GM19372 (cell line): ENCODE data around the gene KLF17.
"Not testable (repeated sequence)": the region's sequence is repeated elsewhere in the genome, so short reads cannot be mapped to it uniquely, and the experiment has no call there.

ENCODE experiments used
- ATAC-seq: cut with Tn5 transposase; IDR thresholded peaks from one replicate; pipeline ENCODE4 v1.9.1; 2021; ENCODE audit warnings: mild to moderate bottlenecking, low read depth, moderate library complexity; ENCODE audit not compliant: unreplicated experiment

Gene KLF17

GRCh38 chr1:44108241-44108640 lies 10.4 kb upstream of the KLF17 start:
- ATAC-seq: no peak

DNA sequence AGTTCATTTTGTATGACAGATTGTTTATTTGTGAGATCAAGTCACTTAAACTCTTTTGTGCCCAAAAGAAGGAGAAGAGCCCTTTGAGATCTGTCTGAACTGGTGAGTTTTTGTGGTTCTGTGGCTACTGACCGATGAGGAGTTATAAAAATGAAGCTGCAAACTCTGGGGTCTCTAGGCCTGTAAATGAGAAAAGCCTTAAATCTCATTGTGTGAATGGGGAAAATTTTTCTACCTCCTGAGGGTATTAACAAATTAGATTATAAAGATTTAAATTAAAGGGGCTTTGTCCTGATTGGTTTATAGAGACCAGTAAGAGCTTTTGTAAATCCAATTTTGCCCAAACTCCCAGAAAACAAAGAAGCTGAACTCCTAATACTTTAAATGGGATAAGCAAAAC lies 9.7 kb upstream of the KLF17 start:
- ATAC-seq: no peak

GRCh38 chr1:44110916-44111315 lies 7.7 kb upstream of the KLF17 start:
- no peak for ATAC-seq

DNA sequence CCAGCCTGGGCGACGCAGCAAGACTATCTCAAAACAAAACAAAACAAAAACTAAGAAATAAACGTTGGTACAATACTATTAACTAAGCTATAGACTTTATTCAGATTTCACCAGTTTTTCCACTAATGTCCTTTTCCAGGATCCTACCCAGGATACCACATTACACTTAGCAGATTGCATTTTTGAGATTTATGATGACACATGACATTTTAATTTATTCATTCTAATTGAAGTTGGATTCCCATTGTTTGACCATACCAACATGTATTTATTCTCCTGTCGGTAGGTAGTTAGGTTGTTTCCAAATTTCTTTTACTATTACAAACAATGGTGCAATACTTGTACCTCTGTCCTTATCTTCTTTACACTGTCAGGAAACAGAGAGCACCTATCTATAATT lies 6.8 kb upstream of the KLF17 start:
- no peak for ATAC-seq

GRCh38 chr1:44112486-44112885 lies 6.1 kb upstream of the KLF17 start:
- no peak for ATAC-seq

GRCh38 chr1:44113095-44113609 lies 5.5 kb upstream of the KLF17 start:
- no peak for ATAC-seq

GRCh38 chr1:44114098-44114497 lies 4.5 kb upstream of the KLF17 start:
- ATAC-seq: no peak

- not testable (repeated sequence) for ATAC-seq
These were observed 1.3 kb upstream of the KLF17 start for GRCh38 chr1:44117272-44117671.

- ATAC-seq: no peak
These were observed 904 bp downstream of the KLF17 start for GRCh38 chr1:44119525-44119924.

GRCh38 chr1:44120398-44120949 lies 1.9 kb downstream of the KLF17 start:
- no peak for ATAC-seq

- ATAC-seq: no peak
These were observed 11.2 kb downstream of the KLF17 start for GRCh38 chr1:44129616-44130500.

DNA sequence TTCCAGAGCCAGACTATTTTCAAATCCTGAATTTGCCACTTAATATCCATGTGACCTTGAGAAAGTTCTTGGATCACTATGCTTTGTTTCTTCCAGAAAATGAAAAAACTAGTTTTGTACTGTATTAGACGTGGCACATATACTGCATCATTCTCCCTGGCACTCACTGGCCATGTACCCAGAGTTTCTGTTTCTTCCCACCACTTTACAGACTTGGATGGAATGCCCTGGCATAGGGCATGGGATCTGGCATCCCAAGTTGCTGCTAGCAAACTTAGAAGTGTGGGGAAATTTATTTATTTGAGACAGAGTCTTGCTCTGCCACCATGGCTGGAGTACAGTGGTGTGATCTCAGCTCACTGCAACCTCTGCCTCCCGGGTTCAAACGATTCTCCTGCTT lies 12.8 kb downstream of the KLF17 start:
- ATAC-seq: no peak

DNA sequence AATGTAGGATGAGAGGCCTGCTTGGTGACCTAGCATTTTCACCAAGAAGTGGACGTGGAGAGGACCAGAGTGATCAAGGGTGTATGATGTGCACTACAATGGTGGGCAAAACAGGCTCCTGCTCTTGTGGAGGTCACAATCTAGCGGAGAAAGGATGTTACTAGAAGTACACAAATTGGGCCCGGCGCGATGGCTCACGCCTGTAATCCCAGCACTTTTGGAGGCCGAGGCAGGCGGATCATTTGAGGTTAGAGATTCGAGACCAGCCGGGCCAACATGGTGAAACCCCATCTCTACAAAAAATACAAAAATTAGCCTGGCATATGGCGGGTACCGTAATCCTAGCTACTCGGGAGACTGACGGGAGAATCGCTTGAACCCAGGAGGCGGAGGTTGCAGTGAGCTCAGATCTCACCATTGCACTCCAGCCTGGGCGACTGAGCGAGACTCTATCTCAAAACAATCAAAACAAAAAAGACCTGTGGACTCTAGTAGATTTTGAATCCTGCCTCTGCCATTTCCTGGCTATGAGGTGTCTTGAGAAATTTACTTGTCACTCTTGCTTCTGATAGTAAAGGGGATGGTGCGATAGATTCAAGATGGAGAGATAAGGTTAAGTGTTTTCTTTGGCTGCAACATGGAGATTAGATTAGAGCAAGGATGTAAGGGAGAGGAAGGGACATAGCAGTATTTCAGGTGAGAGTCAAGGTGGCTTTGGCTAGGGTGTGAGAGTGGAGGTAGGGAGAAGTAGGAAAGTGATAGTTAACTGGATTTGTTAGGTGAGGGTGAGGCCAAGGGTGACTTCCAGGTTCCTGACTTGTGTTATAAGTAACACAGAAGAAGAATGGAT lies 15.7 kb downstream of the KLF17 start:
- no peak for ATAC-seq

DNA sequence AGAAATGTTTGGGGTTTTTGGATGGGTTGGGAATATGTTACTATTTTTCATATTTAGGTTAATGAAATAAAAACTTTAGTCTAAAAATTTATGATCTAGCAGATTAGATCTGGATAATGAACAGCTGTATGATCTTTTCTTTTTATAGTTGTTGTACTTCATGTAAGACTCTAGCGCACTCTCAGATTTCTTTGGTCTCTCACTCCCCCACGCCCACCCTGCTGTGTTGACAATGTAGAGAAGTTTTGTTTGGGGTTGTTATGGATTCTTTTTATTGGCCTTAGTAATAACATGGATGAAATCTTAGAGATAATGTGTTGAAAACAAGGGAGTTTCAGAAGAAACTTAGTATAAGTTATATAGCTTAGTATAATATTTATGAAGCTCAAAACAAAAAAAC lies 17.3 kb downstream of the KLF17 start:
- ATAC-seq: no peak

- no peak for ATAC-seq
These were observed 19.6 kb downstream of the KLF17 start for GRCh38 chr1:44138239-44138638.

DNA sequence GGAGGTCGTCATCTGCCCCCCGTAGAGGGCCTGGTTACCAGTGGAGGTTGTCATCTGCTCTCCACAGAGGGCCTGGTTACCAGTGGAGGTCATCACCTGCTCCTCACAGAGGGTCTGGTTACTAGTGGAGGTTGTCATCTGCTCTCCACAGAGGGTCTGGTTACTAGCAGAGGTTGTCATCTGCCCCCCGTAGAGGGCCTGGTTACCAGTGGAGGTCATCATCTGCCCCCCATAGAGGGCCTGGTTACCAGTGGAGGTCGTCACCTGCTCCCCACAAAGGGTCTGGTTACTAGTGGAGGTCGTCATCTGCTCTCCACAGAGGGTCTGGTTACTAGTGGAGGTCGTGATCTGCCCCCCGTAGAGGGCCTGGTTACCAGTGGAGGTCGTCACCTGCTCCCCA lies 20.9 kb downstream of the KLF17 start:
- ATAC-seq: not testable (repeated sequence)

GRCh38 chr1:44141531-44141930 lies 22.9 kb downstream of the KLF17 start, which contains the start of gene KLF18:
Gene KLF18 (minus strand): TSS chr1:44141631. CDS start chr1:44141631, 0 bp downstream.
- no peak for ATAC-seq

GRCh38 chr1:44144962-44145756 lies 26.5 kb downstream of the KLF17 start:
- no peak for ATAC-seq

GRCh38 chr1:44146536-44147361 lies 28.1 kb downstream of the KLF17 start:
- ATAC-seq: no peak
